Measurements from ENCODE around the gene MYO3B. TPM values are rescaled to one million over a fixed set of nuclear protein-coding genes. Genes with fewer than 3 reads are reported as not detected.

Gene MYO3B
- total RNA-seq, 3 donors from 2014 or later (not counting 1 experiment from before 2014, with no cell fraction given) = 0.68 to 0.88 (median 0.75) TPM

DNA sequence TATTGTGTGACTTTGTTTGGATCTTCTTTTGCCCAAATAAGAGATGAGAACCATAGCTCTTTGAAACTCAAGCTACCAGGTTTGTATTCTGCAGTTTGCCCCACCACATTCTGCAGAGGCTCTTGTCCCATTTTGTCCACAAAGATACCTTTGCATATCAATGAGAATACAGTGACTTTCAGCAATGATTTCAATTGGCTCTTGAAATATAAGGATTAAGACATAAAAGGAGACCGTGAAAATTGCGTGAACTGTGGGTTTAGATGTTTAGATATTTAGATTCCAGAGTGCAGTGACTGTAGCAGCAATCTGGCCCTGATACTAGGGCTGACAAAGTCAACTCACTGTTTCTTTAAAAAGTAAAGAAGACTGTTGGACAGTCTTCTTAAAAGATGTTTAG lies 390.6 kb downstream of the MYO3B start:
- Histone ChIP-seq H3K9me3 (ENCODE audit: control insufficient read depth, insufficient read depth, low read length) (no peaks in the 10 kb centered on the region), H3K4me1 (ENCODE audit: control insufficient read depth, insufficient read depth, low read length) (no peaks in the 10 kb centered on the region), H3K27me3 (ENCODE audit: control insufficient read depth, insufficient read depth, low read length) (no peaks in the 10 kb centered on the region), H3K4me3 (ENCODE audit: low read length) (no peak overlapping the region), H3K27ac (ENCODE audit: low read length) (no peak overlapping the region), H3K36me3 (ENCODE audit: control insufficient read depth, insufficient read depth, low read length) (no peaks in the 10 kb centered on the region)
- DNase-seq (no peak), ATAC-seq (no peak)
- no peaks in the 10 kb centered on the region for H3K4me1 Mint-ChIP-seq
- WGBS (ENCODE audit: insufficient coverage) = 97% methylated on average over 2 of the region's 2 CpGs
- TF ChIP-seq, protein P1, sequence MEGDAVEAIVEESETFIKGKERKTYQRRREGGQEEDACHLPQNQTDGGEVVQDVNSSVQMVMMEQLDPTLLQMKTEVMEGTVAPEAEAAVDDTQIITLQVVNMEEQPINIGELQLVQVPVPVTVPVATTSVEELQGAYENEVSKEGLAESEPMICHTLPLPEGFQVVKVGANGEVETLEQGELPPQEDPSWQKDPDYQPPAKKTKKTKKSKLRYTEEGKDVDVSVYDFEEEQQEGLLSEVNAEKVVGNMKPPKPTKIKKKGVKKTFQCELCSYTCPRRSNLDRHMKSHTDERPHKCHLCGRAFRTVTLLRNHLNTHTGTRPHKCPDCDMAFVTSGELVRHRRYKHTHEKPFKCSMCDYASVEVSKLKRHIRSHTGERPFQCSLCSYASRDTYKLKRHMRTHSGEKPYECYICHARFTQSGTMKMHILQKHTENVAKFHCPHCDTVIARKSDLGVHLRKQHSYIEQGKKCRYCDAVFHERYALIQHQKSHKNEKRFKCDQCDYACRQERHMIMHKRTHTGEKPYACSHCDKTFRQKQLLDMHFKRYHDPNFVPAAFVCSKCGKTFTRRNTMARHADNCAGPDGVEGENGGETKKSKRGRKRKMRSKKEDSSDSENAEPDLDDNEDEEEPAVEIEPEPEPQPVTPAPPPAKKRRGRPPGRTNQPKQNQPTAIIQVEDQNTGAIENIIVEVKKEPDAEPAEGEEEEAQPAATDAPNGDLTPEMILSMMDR (IDR thresholded peaks at IDR 0.05) = no peak
- H3K9me3 Mint-ChIP-seq = no peaks in the 10 kb centered on the region
- peaks cover 6 to 17% of the 10 kb centered on the region in 2 donors for H3K27me3 Mint-ChIP-seq (ENCODE audit: low read depth in 2 of 2)
- no peak overlapping the region for H3K4me3 Mint-ChIP-seq
- H3K36me3 Mint-ChIP-seq = no peaks in the 10 kb centered on the region
- no peak overlapping the region for H3K27ac Mint-ChIP-seq
- intact Hi-C loops (cut with micrococcal nuclease) = no loop called here

- WGBS (ENCODE audit: insufficient coverage) = 80% methylated on average over 1 of the region's 1 CpG
- H3K27me3 Mint-ChIP-seq (ENCODE audit: low read depth in 2 of 2) = peaks cover 6 to 23% of the 10 kb centered on the region in 2 donors
These were observed 393.7 kb downstream of the MYO3B start for GRCh38 chr2:170571612-170572011.

DNA sequence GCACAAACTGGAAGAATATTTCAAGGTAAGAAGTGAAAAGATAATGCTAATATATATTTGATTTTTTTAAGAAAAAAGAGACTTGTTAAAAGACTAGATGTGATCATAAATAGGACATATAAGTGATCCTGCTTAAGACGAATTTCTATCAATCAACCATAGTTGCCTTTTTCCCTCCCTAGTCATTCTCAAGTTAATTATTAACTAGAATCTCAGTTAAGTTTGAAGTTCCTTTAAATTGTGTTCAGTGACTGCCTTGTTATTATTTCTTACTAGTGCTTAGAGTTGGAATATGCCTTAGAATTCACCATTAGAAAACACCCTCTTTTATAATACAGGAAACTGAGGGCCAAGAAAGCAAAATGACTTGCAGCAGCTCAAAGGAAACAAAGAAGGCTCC lies 395.7 kb downstream of the MYO3B start:
- Histone ChIP-seq H3K9me3 (ENCODE audit: control insufficient read depth, insufficient read depth, low read length) (no peaks in the 10 kb centered on the region), H3K4me3 (ENCODE audit: low read length) (no peak overlapping the region), H3K36me3 (ENCODE audit: control insufficient read depth, insufficient read depth, low read length) (no peaks in the 10 kb centered on the region), H3K27ac (ENCODE audit: low read length) (no peak overlapping the region), H3K27me3 (ENCODE audit: control insufficient read depth, insufficient read depth, low read length) (no peaks in the 10 kb centered on the region), H3K4me1 (ENCODE audit: control insufficient read depth, insufficient read depth, low read length) (no peaks in the 10 kb centered on the region)
- DNase-seq (no peak), ATAC-seq (no peak)
- TF ChIP-seq, protein P1 (IDR thresholded peaks at IDR 0.05) = no peak
- intact Hi-C loops (cut with micrococcal nuclease) = no loop called here
- WGBS (ENCODE audit: insufficient coverage) = no CpG with 5 or more reads among the region's 1 CpG
- Mint-ChIP-seq H3K4me3 (no peak overlapping the region), H3K4me1 (no peaks in the 10 kb centered on the region), H3K9me3 (no peaks in the 10 kb centered on the region), H3K27ac (no peak overlapping the region), H3K36me3 (no peaks in the 10 kb centered on the region), H3K27me3 (ENCODE audit: low read depth in 2 of 2) (peaks cover 9 to 23% of the 10 kb centered on the region in 2 donors)

More at GRCh38 chr2:170571612-170572011, 393.7 kb downstream of the MYO3B start:
- H3K4me1 Mint-ChIP-seq = no peaks in the 10 kb centered on the region
- intact Hi-C loops (cut with micrococcal nuclease) = no loop called here
- Histone ChIP-seq H3K27ac (ENCODE audit: low read length) (no peak overlapping the region), H3K27me3 (ENCODE audit: control insufficient read depth, insufficient read depth, low read length) (no peaks in the 10 kb centered on the region), H3K4me3 (ENCODE audit: low read length) (no peak overlapping the region), H3K9me3 (ENCODE audit: control insufficient read depth, insufficient read depth, low read length) (no peaks in the 10 kb centered on the region), H3K36me3 (ENCODE audit: control insufficient read depth, insufficient read depth, low read length) (no peaks in the 10 kb centered on the region), H3K4me1 (ENCODE audit: control insufficient read depth, insufficient read depth, low read length) (no peaks in the 10 kb centered on the region)
- H3K9me3 Mint-ChIP-seq = no peaks in the 10 kb centered on the region
- TF ChIP-seq, protein P1 (IDR thresholded peaks at IDR 0.05) = no peak
- no peaks in the 10 kb centered on the region for H3K36me3 Mint-ChIP-seq
- ATAC-seq = no peak
- H3K4me3 Mint-ChIP-seq = no peak overlapping the region
- DNase-seq = no peak
- H3K27ac Mint-ChIP-seq = no peak overlapping the region

DNA sequence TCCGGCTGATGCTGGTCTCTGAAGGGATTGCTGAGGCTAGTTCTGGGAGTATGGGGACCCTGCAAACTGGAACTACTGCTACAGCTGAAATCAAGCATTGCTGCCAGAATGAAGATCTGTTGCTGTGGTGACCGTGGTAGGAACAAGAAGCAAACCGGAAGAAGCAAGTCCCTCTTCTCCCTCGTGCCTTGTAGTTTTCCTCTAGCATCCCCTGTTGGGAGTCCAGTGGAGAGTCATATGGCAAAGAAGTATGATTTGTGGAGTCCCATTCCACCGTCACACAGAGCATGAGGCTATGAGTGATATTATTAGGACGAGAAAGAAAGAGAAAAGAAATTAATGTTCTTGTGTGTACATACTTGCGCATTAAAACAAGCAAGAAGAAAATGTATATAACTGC lies 398.3 kb downstream of the MYO3B start:
- H3K27ac Mint-ChIP-seq = no peak overlapping the region
- ATAC-seq = no peak
- Histone ChIP-seq H3K4me1 (ENCODE audit: control insufficient read depth, insufficient read depth, low read length) (no peaks in the 10 kb centered on the region), H3K27me3 (ENCODE audit: control insufficient read depth, insufficient read depth, low read length) (no peaks in the 10 kb centered on the region), H3K27ac (ENCODE audit: low read length) (no peak overlapping the region), H3K36me3 (ENCODE audit: control insufficient read depth, insufficient read depth, low read length) (no peaks in the 10 kb centered on the region), H3K9me3 (ENCODE audit: control insufficient read depth, insufficient read depth, low read length) (no peaks in the 10 kb centered on the region), H3K4me3 (ENCODE audit: low read length) (no peak overlapping the region)
- no peaks in the 10 kb centered on the region for H3K9me3 Mint-ChIP-seq
- no peaks in the 10 kb centered on the region for H3K4me1 Mint-ChIP-seq
- intact Hi-C loops (cut with micrococcal nuclease) = no loop called here
- TF ChIP-seq, protein P1 (IDR thresholded peaks at IDR 0.05) = no peak
- H3K27me3 Mint-ChIP-seq (ENCODE audit: low read depth in 2 of 2) = peaks cover 7 to 18% of the 10 kb centered on the region in 2 donors
- 89% methylated on average over 6 of the region's 7 CpGs for WGBS (ENCODE audit: insufficient coverage)
- H3K4me3 Mint-ChIP-seq = no peak overlapping the region
- DNase-seq = no peak
- H3K36me3 Mint-ChIP-seq = no peaks in the 10 kb centered on the region
